A673 (cell line): Measurements from ENCODE around the gene RPL34.

Source experiments
- CTCF ChIP-seq: fragments of 300-800, 200-600 bp; sonication (generic); conservative IDR thresholded peaks from 2 replicates; pipeline ENCODE4 v1.5.1; 2017; ENCODE audit warnings: low read depth, mild to moderate bottlenecking, antibody characterized with exemption, low read length, moderate library complexity, mixed read lengths
- EZH2 ChIP-seq: fragments of 200-600 bp; sonication (generic); IDR thresholded peaks from 2 replicates; pipeline ENCODE4 v1.6.1; 2017; ENCODE audit warnings: borderline replicate concordance, low read depth, mild to moderate bottlenecking, mixed read lengths, antibody characterized with exemption, low read length; ENCODE audit not compliant: poor library complexity, severe bottlenecking

- TF ChIP-seq CTCF: no peak
- no peak for TF ChIP-seq EZH2
Measured at GRCh38 chr4:108607079-108607815, 13.1 kb upstream of the RPL34 start.
